Activated T-cell treated with anti-CD3 and anti-CD28 coated beads for 1 hour (primary cell): Measurements from ENCODE around the gene MTSS2.

ENCODE experiments used
- DNase-seq: peaks from one replicate; pipeline ENCODE4 v3.0.0-alpha.2; 2020; ENCODE audit warnings: low read depth

Gene MTSS2

GRCh38 chr16:70685938-70686375 lies at the start of gene MTSS2:
TSS of gene MTSS2 (minus strand) at chr16:70686053. CDS start at chr16:70685791, 262 bp downstream.
- peak; percentile 14 for DNase-seq

GRCh38 chr16:70735141-70735979 lies 49.5 kb upstream of the MTSS2 start:
- no peak for DNase-seq

GRCh38 chr16:70734522-70735095 lies 48.8 kb upstream of the MTSS2 start:
- DNase-seq: no peak

GRCh38 chr16:70730944-70731343 lies 45.1 kb upstream of the MTSS2 start:
- no peak for DNase-seq

- DNase-seq: no peak
Measured at GRCh38 chr16:70730031-70730430, 44.2 kb upstream of the MTSS2 start.

- DNase-seq: no peak
Measured at GRCh38 chr16:70729292-70729691, 43.4 kb upstream of the MTSS2 start.

GRCh38 chr16:70728150-70728549 lies 42.3 kb upstream of the MTSS2 start:
- no peak for DNase-seq

GRCh38 chr16:70726892-70727361 lies 41.1 kb upstream of the MTSS2 start:
- DNase-seq: no peak

GRCh38 chr16:70725912-70726828 lies 40.3 kb upstream of the MTSS2 start:
- DNase-seq: no peak

GRCh38 chr16:70725024-70725911 lies 39.4 kb upstream of the MTSS2 start:
- no peak for DNase-seq

- DNase-seq: no peak
Measured at GRCh38 chr16:70724146-70725023, 38.5 kb upstream of the MTSS2 start.

GRCh38 chr16:70723740-70724145 lies 37.9 kb upstream of the MTSS2 start:
- DNase-seq: no peak

GRCh38 chr16:70721202-70721963 lies 35.5 kb upstream of the MTSS2 start:
- DNase-seq: no peak

- DNase-seq: no peak
Measured at GRCh38 chr16:70720425-70721201, 34.8 kb upstream of the MTSS2 start.

- DNase-seq: no peak
Measured at GRCh38 chr16:70717065-70717464, 31.2 kb upstream of the MTSS2 start.

GRCh38 chr16:70715860-70716357 lies 30.1 kb upstream of the MTSS2 start:
- DNase-seq: no peak

- DNase-seq: no peak
Measured at GRCh38 chr16:70715055-70715858, 29.4 kb upstream of the MTSS2 start.
